OCI-LY1 (cell line): ENCODE data around the gene EPHA8.

Experiments
- H2AFZ ChIP-seq: fragments of 200-600 bp; sonication (generic), shearing (Covaris generic); 2 replicates; pipeline ENCODE4 v1.6.0; 2014; ENCODE audit warnings: antibody characterized with exemption, mild to moderate bottlenecking, low read length
- H3F3A ChIP-seq: fragments of 200-600 bp; sonication (generic), shearing (Covaris generic); 2 replicates; pipeline ENCODE4 v1.6.0; 2014; ENCODE audit warnings: mild to moderate bottlenecking, antibody characterized with exemption, low read length, moderate library complexity; ENCODE audit not compliant: insufficient read depth
- H3K27ac ChIP-seq: fragments of 200-600 bp; sonication (generic); 2 replicates; pipeline ENCODE4 v1.5.1; 2014; ENCODE audit warnings: low read length, mixed run types, mild to moderate bottlenecking, low read depth; ENCODE audit not compliant: poor library complexity, severe bottlenecking
- H3K27me3 ChIP-seq: fragments of 200-600 bp; sonication (generic); 2 replicates; pipeline ENCODE4 v1.6.0; 2014; ENCODE audit warnings: antibody characterized with exemption, mild to moderate bottlenecking, low read length, moderate library complexity; ENCODE audit not compliant: insufficient read depth
- H3K36me3 ChIP-seq: fragments of 200-600 bp; sonication (generic); 2 replicates; pipeline ENCODE4 v1.6.1; 2014; ENCODE audit warnings: mild to moderate bottlenecking, antibody characterized with exemption, low read length, moderate library complexity, mixed read lengths; ENCODE audit not compliant: insufficient read depth
- H3K4me1 ChIP-seq: fragments of 200-600 bp; sonication (generic); 2 replicates; pipeline ENCODE4 v1.5.1; 2014; ENCODE audit warnings: mild to moderate bottlenecking, low read length, moderate library complexity; ENCODE audit not compliant: insufficient read depth, severe bottlenecking
- H3K4me2 ChIP-seq: fragments of 200-600 bp; sonication (generic), shearing (Covaris generic); 2 replicates; pipeline ENCODE4 v1.6.1; 2014; ENCODE audit warnings: low read length
- H3K4me3 ChIP-seq: fragments of 200-600 bp; sonication (generic); 2 replicates; pipeline ENCODE4 v1.5.1; 2014; ENCODE audit warnings: low read length, low read depth, mild to moderate bottlenecking, mixed read lengths; ENCODE audit not compliant: poor library complexity, severe bottlenecking
- H3K79me2 ChIP-seq: fragments of 200-600 bp; shearing (Covaris generic); 2 replicates; pipeline ENCODE4 v1.6.1; 2016; ENCODE audit warnings: mixed run types, low read length, mixed read lengths; ENCODE audit not compliant: insufficient read depth
- H3K9ac ChIP-seq: fragments of 200-600 bp; sonication (generic), shearing (Covaris generic); 2 replicates; pipeline ENCODE4 v1.6.1; 2014; ENCODE audit warnings: mild to moderate bottlenecking, low read length, mixed read lengths
- H3K9me2 ChIP-seq: fragments of 200-600 bp; sonication (generic), shearing (Covaris generic); 2 replicates; pipeline ENCODE4 v1.6.1; 2014; ENCODE audit warnings: low read depth, mild to moderate bottlenecking, low read length, mixed read lengths
- H3K9me3 ChIP-seq: fragments of 200-600 bp; shearing (Covaris generic); 2 replicates; pipeline ENCODE4 v1.6.1; 2014; ENCODE audit warnings: low read length, mixed read lengths
- H4K20me1 ChIP-seq: fragments of 200-600 bp; sonication (generic), shearing (Covaris generic); 2 replicates; pipeline ENCODE4 v1.6.0; 2016; ENCODE audit warnings: mild to moderate bottlenecking, low read length; ENCODE audit not compliant: insufficient read depth
- CTCF ChIP-seq: fragments of 200-600 bp; sonication (generic), shearing (Covaris generic); IDR thresholded peaks from 2 replicates; pipeline ENCODE4 v1.5.1; 2017; ENCODE audit warnings: mild to moderate bottlenecking, antibody characterized with exemption, low read length, moderate library complexity, mixed read lengths
- EZH2 ChIP-seq: fragments of 200-600 bp; sonication (generic), shearing (Covaris generic); IDR thresholded peaks from 2 replicates; pipeline ENCODE4 v1.8.0; 2017; ENCODE audit warnings: borderline replicate concordance, mixed run types, mild to moderate bottlenecking, antibody characterized with exemption, low read length, moderate library complexity, mixed read lengths

EPHA8 gene

GRCh38 chr1:22518379-22518778 lies 44.9 kb upstream of the EPHA8 start:
- H2AFZ ChIP-seq: no peak overlapping the region
- no peak overlapping the region for H3K4me2 ChIP-seq
- H3K36me3 ChIP-seq: peaks cover 73% of the 10 kb centered on the region; the same call in 1 of the 2 replicates
- no peaks in the 10 kb centered on the region for H3K79me2 ChIP-seq
- no peaks in the 10 kb centered on the region for H4K20me1 ChIP-seq
- H3K9me3 ChIP-seq: no peaks in the 10 kb centered on the region
- H3K4me3 ChIP-seq: no peak overlapping the region
- H3K9ac ChIP-seq: no peak overlapping the region
- no peak overlapping the region for H3K27ac ChIP-seq
- TF ChIP-seq EZH2 (no peak), CTCF (no peak)
- no peaks in the 10 kb centered on the region for H3F3A ChIP-seq
- no peaks in the 10 kb centered on the region for H3K27me3 ChIP-seq
- no peaks in the 10 kb centered on the region for H3K9me2 ChIP-seq
- H3K4me1 ChIP-seq: no peaks in the 10 kb centered on the region

GRCh38 chr1:22520871-22521270 lies 42.4 kb upstream of the EPHA8 start:
- Histone ChIP-seq H2AFZ (no peak overlapping the region), H3K9ac (no peak overlapping the region), H3K79me2 (no peaks in the 10 kb centered on the region), H3K4me1 (no peaks in the 10 kb centered on the region), H3K4me2 (no peak overlapping the region), H3K27me3 (no peaks in the 10 kb centered on the region), H3F3A (no peaks in the 10 kb centered on the region), H4K20me1 (no peaks in the 10 kb centered on the region), H3K9me2 (no peaks in the 10 kb centered on the region), H3K9me3 (no peaks in the 10 kb centered on the region), H3K36me3 (peaks cover 76% of the 10 kb centered on the region; the same call in 1 of the 2 replicates), H3K27ac (no peak overlapping the region), H3K4me3 (no peak overlapping the region)
- TF ChIP-seq CTCF (no peak), EZH2 (no peak)

- TF ChIP-seq CTCF (no peak), EZH2 (no peak)
- H3K79me2 ChIP-seq: no peaks in the 10 kb centered on the region
- no peaks in the 10 kb centered on the region for H4K20me1 ChIP-seq
- no peaks in the 10 kb centered on the region for H3K4me1 ChIP-seq
- H3K27me3 ChIP-seq: no peaks in the 10 kb centered on the region
- H3F3A ChIP-seq: no peaks in the 10 kb centered on the region
- no peak overlapping the region for H3K4me2 ChIP-seq
- H3K27ac ChIP-seq: no peak overlapping the region
- no peak overlapping the region for H3K9ac ChIP-seq
- no peak overlapping the region for H2AFZ ChIP-seq
- no peak overlapping the region for H3K4me3 ChIP-seq
- peaks cover 75% of the 10 kb centered on the region; the same call in 1 of the 2 replicates for H3K36me3 ChIP-seq
- H3K9me3 ChIP-seq: no peaks in the 10 kb centered on the region
- no peaks in the 10 kb centered on the region for H3K9me2 ChIP-seq
Observed at GRCh38 chr1:22521692-22522091, 41.6 kb upstream of the EPHA8 start.
